ENCODE results near the gene CHMP3. TPM values are rescaled to one million over a fixed set of nuclear protein-coding genes. Genes with fewer than 3 reads are reported as not detected.
A peak's percentile ranks its signal among the peaks of the same experiment; 100 is the strongest.

The CHMP3 gene
- total and polyA plus RNA-seq, 2 of the 13 experiments (the other 11 are each of a cell fraction or from before 2014, with no cell fraction given) = 64.1 to 114 TPM

DNA sequence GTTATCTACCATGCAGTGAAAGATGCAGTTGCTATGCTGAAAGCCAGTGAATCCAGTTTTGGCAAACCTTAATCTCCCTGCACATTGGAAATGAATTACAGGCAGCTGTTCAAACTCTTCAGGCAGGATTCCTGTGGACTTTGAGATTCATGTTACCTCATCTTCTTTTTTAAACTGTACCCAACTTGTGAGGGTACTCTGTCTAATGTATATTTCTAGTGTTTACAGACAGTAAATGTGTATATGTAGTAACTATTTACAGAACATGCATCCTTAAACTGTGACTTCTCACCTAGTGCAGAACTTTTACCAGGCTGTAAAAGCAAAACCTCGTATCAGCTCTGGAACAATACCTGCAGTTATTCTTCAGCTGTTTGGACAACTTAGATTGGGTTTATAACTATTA lies 71.2 kb downstream of the CHMP3 start (continued):
- TF ChIP-seq PAXIP1 (CRISPR knock-in tag; conservative IDR thresholded peaks at IDR 0.05) (peak; percentile 74), ZNF597 (CRISPR knock-in tag; IDR thresholded peaks at IDR 0.05) (no peak), CCDC6 (CRISPR knock-in tag; IDR thresholded peaks at IDR 0.05) (no peak), KAT8 (CRISPR knock-in tag; IDR thresholded peaks at IDR 0.05) (no peak), ZBTB20 (CRISPR knock-in tag; IDR thresholded peaks at IDR 0.05; ENCODE audit: borderline replicate concordance, low read depth) (peak; percentile 94; the same call in 1 of the 2 replicates), ONECUT2 (CRISPR knock-in tag; IDR thresholded peaks at IDR 0.05) (no peak), HNRNPH1 (optimal IDR thresholded peaks at IDR 0.05; ENCODE audit: low read depth, low read length) (no peak), HNRNPL (IDR thresholded peaks at IDR 0.05; ENCODE audit: low read depth, low read length) (no peak), ZFYVE20 (CRISPR knock-in tag; IDR thresholded peaks at IDR 0.05; ENCODE audit: borderline replicate concordance, low read depth) (no peak), ATF1 (CRISPR knock-in tag; IDR thresholded peaks at IDR 0.05) (0 out of 2 replicates have a peak, but pooled peaks have one; percentile 14), ZNF878 (CRISPR knock-in tag; IDR thresholded peaks at IDR 0.05) (no peak), ZNF256 (CRISPR knock-in tag; conservative IDR thresholded peaks at IDR 0.05) (no peak), SP4 (CRISPR knock-in tag; IDR thresholded peaks at IDR 0.05) (no peak), ZNF383 (CRISPR knock-in tag; IDR thresholded peaks at IDR 0.05; ENCODE audit: borderline replicate concordance) (no peak), ZXDC (CRISPR knock-in tag; IDR thresholded peaks at IDR 0.05) (no peak), ZNF780A (CRISPR knock-in tag; IDR thresholded peaks at IDR 0.05) (no peak), ZNF235 (CRISPR knock-in tag; IDR thresholded peaks at IDR 0.05; ENCODE audit: borderline replicate concordance) (no peak), ZNF17 (CRISPR knock-in tag; IDR thresholded peaks at IDR 0.05) (no peak), ASH2L (IDR thresholded peaks at IDR 0.05; ENCODE audit: insufficient read length, low read depth, low read length) (peak; percentile 60), ZSCAN12 (CRISPR knock-in tag; IDR thresholded peaks at IDR 0.05) (no peak), SOX6 (IDR thresholded peaks at IDR 0.05) (no peak), SOX6 (CRISPR knock-in tag; IDR thresholded peaks at IDR 0.05) (peak; percentile 69; the same call in 1 of the 2 replicates), NAIF1 (CRISPR knock-in tag; IDR thresholded peaks at IDR 0.05; ENCODE audit: borderline replicate concordance) (no peak), BRD4 (CRISPR knock-in tag; IDR thresholded peaks at IDR 0.05) (no peak)
- TF ChIP-seq, protein P1, sequence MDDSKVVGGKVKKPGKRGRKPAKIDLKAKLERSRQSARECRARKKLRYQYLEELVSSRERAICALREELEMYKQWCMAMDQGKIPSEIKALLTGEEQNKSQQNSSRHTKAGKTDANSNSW (CRISPR knock-in tag; IDR thresholded peaks at IDR 0.05; ENCODE audit: borderline replicate concordance) = no peak

Measured in HepG2 (cell line).